Measurements from ENCODE around the gene CAPN1.
A peak's percentile ranks its signal among the peaks of the same experiment; 100 is the strongest.
"Not testable (repeated sequence)": the region's sequence is repeated elsewhere in the genome, so short reads cannot be mapped to it uniquely, and the experiment has no call there.

Gene CAPN1

GRCh38 chr11:65181569-65182257 is at the start of gene CAPN1:
Gene CAPN1, plus strand, starts transcription at chr11:65181928. Its CDS starts 774 bp downstream, at chr11:65182702.
- no peak for DNase-seq

GRCh38 chr11:65132238-65132987 is 49.3 kb upstream of the CAPN1 start:
- DNase-seq: no peak

DNA sequence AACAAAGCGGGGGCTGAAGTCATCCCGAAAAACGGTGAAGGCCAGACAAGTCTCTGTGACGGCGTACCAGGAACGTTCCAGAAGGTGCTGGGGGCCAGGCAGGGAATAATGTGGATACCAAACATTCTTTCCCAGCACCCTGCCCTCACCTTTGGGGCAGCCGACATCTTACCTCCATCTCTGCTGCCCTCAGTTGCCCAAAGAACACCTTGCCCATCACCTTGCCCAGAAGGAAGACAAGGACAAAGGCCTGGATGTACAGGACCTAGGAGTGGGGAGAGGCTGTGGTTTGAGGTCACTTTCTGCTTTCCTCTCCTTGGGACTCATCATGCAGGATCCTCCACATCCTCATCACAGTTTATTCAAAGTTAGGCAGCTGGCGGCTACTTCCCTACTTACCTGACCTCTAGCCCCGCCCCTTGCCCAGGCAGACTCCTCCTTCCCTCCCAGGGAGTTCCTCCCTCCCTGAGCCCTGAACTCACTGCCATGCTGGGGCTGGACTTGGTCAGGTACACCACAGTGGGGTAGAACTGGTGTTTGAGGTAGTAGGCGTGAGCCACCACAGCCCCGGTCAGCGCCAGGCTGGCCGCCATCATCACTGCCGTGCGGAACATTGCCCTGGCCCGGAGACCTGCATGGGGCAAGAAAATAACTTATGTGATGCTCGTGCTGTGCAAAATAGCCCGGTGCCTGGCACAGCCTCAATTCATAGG is 48.6 kb upstream of the CAPN1 start:
- no peak for DNase-seq

DNA sequence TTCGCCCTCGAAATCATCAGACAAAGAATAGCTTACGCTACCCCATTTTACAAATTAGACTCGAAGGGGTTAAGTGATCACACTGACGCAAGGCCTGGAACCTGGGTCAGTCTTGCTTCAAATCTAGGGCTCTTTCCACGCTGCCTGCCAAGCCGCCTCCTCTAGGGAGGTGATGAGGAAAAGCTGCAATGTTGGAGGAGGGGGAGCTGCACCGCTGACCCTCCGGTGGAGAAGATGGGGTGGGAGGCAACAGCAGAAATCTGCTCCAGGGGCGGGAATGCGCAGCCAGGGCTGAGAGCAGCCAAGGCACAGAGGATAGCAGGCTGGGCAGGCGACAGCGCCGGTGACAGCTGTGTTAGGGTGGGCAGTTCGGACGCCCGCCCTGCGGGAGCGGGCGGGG is 48.0 kb upstream of the CAPN1 start:
- no peak for DNase-seq

DNA sequence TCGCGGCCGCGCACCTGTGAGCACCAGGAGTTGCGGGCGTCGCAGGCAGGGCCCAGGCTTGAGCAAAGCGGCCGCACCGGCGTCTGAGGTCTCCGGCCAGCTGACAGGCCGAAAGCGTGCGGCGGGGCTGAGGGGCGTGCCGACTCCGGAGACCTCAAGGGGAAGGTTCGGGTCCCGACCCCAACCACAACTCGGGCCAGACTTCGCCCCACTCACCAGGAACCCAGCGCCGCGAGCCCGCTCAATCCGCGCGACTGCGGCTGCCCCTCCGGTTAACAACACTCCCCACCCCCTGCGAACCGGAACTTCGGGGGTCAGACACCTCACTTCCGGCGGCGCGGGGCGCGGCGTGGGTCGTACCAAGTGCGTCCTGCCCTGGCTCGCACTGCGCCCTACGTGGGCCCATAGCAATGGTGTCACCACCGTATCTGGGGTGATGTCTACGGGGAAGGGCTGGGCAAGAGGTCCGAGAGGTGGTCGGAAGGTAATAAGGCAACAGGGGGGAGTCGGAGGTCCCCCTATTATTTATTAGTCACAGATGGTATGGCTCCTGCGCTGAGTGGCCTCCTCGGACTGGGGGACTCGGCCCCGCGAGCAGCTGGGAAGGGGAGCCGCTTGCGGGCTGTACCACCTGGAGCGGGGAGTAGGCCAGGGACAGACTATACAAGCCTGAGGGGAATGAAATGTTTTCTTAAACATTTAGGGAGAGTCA is 47.3 kb upstream of the CAPN1 start, which contains the start of gene SYVN1:
TSS of gene SYVN1 (minus strand) at position 280 of the 712 bp plus-strand sequence. CDS start 918 bp downstream, outside the sequence.
- DNase-seq: peak; percentile 93

GRCh38 chr11:65134952-65135632 is 46.6 kb upstream of the CAPN1 start:
- peak; percentile 93 for DNase-seq

DNA sequence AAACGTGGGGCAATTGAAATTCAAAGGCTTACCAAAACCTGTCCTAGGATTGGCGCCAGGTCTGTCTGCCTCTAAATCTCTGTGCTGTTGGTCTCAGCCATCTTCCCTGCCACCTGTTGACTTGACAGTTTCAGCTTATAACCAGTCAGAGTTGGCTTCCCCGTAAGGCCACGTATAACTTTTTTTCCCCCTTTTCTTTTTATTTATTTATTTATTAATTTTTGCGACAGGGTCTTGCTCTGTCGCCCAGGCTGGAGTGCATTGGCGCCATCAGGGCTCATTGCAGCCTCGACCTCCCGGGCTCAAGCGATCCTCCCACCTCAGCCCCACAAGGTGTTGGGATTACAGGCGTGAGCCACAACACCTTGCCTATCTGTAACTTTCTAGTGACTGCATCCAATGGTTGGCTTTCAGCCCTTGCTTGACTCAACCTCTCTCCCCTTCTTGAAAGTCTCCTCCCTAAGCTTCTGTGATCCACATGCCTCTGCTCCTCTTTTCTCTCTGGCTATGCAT is 46.0 kb upstream of the CAPN1 start:
- no peak for DNase-seq

DNA sequence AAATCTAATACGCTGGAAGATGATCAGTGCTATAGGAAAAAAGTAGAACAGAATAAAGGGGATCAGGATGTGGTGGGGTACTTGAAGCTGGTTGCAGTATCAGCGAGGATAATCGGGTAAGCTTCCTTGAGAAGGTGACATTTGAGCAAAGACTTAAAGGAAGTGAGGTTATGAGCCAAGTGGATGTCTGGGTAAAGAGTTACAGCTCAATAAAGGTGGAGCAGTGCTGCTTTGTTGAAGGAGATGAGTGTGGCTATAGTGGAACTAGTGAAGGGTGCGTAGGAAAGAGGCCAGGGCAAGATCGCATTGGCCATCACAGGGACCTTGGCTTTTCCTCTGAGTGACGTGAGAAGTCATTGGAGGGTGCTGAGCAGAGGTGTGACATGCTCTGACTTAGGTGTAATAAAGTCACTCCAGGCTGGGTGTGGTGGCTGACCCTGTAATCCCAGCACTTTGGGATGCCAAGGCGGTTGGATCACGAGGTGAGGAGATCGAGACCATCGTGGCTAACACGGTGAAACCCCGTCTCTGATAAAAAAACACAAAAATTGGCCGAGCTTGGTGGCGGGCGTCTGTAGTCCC is 45.1 kb upstream of the CAPN1 start:
- no peak for DNase-seq

DNA sequence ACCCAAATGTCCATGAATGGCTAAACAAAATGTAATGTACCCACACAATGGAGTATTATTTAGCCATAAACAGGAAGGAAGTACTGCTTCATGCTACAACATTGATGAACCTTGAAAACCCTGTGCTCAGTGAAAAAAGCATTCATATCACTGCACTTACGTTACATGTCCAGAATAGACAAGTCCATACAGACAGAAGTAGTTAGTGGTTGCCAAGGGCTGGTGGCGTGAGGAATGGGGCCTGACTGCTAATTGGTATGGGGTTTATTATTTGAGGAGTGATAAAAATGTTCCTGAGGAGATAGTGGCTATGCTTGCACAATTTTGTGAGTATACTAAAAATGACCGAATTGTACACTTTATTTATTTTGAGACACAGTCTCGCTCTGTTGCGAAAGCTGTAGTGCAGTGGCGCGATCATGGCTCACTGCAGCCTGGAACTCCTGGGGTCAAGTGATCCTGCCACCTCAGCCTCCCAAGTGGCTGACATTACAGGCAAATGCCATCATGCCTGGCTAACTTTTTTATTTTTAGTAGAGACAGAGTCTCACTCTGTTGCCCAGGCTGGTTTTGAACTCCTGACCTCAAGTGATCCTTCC is 39.7 kb upstream of the CAPN1 start:
- no peak for DNase-seq

GRCh38 chr11:65147352-65148075 is 34.2 kb upstream of the CAPN1 start:
- no peak for DNase-seq

GRCh38 chr11:65148657-65149056 is 33.1 kb upstream of the CAPN1 start:
- no peak for DNase-seq

- not testable (repeated sequence) for DNase-seq
Measured at GRCh38 chr11:65150131-65150508, 31.6 kb upstream of the CAPN1 start.

- DNase-seq: peak; percentile 89
Measured at GRCh38 chr11:65150509-65151299, 31.0 kb upstream of the CAPN1 start.

DNA sequence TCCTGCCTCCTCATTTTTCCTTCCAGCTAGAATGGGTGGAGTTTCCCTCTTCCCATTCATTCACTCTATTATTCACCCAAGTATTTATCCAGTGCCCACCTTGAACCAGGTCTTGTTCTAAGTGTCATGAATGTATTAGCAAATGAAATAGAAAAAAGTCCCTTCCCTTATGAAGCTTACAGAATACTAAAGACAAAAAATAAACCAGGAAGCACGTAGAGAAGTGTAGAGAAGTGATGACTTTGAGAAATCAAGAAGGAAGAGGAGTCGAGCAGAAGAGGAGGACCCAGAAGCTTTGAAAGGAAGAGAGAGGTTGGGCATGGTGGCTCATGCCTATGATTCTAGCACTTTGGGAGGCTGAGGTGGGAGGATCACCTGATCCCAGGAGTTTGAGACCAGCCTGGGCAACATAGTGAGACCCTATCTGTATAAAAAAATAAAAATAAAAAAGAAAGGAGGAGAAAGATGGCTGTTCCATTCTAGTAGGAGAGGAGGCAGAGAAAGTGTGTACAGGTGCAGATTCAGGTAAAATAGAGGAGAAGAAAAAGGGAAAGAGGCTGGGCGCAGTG is 30.3 kb upstream of the CAPN1 start:
- DNase-seq: no peak

DNA sequence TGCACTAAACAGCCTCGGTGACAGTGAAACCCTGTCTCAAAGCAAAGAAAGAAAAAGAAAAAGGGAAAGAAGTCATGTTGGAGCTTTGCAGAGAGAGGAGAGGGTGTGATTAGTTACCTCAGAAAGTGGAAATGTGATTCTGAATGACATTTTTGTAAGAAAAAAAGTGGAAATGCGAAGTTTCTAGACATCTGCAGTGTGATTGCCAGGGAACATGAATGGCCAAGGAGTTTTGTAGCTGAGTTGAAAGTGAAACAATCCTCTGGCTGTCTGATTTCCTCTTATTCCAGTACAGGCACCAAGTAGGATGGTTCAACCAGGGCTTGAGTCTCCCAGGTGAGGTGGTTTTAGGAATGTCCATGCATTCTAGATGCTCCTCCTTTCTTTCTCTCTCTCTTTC is 29.6 kb upstream of the CAPN1 start:
- no peak for DNase-seq

DNA sequence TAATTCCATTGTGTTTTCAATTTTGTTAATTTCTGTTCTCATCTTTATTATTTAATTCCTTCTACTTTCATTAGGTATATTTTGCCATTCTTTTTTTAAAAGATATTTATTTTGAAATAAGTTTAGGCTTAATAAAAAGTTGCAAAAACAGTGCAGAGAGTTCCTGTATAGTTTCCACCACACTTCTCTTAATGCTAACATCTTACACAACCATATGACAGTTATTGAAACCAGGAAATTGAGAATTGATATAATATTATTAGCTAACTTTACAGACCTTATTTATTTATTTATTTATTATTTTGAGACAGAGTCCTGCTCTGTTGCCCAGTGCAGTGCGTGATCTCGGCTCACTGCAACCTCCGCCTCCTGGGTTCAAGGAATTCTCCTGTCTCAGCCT is 25.5 kb upstream of the CAPN1 start:
- DNase-seq: no peak

GRCh38 chr11:65156926-65157325 is 24.8 kb upstream of the CAPN1 start:
- no peak for DNase-seq

DNA sequence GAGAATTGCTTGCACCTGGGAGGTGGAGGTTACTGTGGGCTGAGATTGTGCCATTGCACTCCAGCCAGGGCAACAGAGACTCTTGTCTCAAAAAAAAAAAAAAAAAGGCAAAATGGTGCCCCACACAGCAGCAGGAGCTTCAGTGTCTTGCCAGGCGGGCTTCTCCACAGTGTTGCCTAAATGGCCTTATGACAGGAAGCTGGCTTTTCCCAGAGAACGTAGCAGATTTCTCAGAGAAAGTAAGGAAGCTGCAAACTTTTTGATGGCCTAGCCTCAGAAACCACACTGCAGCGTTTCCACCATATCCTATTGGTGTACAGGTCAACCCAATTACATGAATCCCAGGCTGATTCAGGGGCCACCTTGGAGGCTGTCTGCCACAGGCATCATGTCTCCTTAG is 24.4 kb upstream of the CAPN1 start:
- no peak for DNase-seq

GRCh38 chr11:65159012-65159411 is 22.7 kb upstream of the CAPN1 start:
- DNase-seq: no peak

DNA sequence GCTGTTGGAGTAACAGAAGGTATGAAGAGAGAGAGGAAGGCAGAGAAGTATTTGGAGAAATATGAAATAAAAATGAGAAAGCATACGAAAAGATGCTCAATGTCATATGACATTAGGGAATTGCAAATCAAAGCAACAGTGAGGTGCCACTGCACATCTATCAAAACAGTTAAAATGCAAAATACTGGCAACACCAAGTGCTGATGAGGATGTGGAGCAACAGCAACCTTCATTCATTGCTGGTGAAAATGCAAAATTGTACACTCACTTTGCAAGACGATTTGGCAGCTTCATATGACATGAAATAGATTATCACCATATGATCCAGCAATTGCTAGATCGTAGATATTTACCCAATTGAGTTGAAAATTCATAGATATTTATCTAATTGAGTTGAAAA is 21.1 kb upstream of the CAPN1 start:
- DNase-seq: no peak
